GM19035 (cell line): ENCODE measurements around the gene FAM117A.

ENCODE experiments used
- ATAC-seq: cut with Tn5 transposase; IDR thresholded peaks from one replicate; pipeline ENCODE4 v1.9.1; 2021; ENCODE audit not compliant: unreplicated experiment

FAM117A gene, protein sequence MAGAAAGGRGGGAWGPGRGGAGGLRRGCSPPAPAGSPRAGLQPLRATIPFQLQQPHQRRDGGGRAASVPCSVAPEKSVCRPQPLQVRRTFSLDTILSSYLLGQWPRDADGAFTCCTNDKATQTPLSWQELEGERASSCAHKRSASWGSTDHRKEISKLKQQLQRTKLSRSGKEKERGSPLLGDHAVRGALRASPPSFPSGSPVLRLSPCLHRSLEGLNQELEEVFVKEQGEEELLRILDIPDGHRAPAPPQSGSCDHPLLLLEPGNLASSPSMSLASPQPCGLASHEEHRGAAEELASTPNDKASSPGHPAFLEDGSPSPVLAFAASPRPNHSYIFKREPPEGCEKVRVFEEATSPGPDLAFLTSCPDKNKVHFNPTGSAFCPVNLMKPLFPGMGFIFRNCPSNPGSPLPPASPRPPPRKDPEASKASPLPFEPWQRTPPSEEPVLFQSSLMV

GRCh38 chr17:49763735-49764558, at the start of gene FAM117A:
Gene FAM117A, minus strand, starts transcription at chr17:49764131. Its CDS starts 44 bp downstream, at chr17:49764087.
- ATAC-seq, result peak; percentile 93

- no peak for ATAC-seq
These were observed 45.1 kb upstream of the FAM117A start for GRCh38 chr17:49809056-49809455.

DNA sequence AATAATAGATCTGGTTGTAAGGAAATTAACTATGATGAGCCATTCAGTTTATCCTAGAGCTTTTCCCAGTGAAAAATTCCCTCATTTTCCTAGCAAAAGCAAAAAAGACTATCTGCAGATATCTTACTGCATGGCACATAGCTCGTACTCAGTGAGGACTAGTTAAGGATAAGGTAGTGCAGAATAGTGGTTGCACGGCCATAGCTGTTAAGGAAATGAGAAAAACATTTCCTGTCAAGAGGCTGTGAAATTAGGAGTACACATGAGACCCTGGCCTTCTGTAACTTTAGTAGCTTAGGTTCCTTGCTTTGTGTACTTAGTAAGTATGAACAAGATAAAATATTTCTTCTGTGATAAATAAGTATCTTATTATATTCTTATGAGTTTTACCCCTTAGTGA, 34.8 kb upstream of the FAM117A start:
- no peak for ATAC-seq

DNA sequence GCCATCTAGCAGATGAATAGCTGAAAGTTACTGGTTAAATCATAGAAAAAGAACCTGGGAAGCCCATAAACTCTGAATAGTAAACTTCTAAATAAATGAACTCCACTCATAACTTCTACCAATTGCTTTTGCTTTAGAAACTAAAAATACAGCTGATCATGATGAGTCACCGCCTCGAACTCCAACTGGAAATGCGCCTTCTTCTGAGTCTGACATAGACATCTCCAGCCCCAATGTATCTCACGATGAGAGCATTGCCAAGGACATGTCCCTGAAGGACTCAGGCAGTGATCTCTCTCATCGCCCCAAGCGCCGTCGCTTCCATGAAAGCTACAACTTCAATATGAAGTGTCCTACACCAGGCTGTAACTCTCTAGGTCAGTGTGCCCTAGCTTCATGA, 34.3 kb upstream of the FAM117A start:
- ATAC-seq, result no peak

- ATAC-seq, result no peak
These were observed 31.4 kb upstream of the FAM117A start for GRCh38 chr17:49795372-49795771.

DNA sequence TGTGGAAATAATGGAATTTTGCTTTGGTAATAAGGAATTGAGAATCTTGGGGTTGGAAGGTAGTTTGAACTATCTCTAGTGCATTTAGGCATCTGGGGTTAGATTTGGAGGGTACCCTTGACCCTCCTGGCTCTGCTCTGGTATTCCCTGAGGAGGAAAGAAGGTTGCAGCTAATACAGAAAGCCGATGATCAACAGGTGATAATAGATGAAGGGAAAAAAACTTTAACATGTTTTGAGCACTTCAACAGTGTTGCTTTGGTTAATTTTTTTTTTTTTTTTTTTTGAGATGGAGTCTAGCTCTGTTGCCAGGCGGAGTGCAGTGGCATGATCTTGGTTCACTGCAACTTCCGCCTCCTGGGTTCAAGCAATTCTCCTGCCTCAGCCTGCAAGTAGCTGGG, 29.4 kb upstream of the FAM117A start:
- ATAC-seq, result no peak

DNA sequence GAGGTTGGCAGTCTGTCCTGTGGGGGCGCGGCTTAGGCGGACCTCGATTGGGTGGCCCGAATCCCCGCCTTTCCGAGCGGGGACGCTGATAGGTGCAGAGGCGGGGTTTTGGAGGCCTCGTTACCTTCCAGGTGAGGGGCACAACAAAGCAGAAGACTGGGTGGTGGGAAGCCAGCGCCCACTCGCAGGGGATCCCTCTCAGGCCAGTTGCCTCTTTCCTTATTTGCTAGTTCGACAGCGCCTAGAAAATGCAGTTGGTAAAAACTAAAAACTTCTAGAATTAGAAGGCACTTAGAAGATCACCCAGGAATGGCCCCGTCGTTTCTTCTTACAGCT, 25.3 kb upstream of the FAM117A start:
- no peak for ATAC-seq

DNA sequence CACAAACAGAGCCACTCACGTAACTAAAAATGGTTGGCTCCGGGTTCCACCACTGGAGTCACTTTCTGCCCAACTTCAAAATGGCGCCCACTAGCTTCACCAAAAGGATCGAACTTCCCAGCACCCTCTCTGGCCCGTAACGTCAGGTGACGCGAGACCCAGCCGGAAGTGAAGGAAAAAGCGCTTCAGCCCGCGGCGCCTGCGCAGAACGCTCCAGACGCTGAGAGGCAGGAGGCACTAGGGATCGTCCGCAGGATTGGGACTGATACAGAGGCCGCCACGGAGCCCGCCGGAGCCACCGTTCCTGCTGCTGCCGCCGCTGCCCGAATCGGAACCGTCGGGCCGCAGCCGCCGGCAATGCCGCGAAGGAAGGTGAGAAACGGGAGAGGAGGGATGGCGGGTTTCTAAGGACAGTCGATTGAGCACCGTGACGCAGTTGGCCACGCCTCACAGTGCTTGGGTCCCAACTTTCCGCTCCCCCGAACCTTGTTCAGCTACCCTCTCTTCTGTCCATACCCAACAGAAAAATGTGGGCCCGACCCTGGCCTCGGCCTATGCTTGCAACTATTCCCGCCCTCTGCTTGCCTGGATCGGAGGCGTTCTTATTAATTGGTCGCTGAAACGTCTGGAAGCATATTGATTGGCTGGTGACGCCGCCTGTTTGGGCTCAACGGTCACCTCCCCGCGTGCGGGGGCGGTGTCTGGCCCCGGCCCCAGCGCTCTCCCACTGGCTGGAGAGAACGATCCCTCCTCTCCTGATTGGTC, 24.7 kb upstream of the FAM117A start, which contains the start of gene KAT7:
TSS of gene KAT7 (plus strand) at position 204 of the 765 bp plus-strand sequence. CDS start at position 358, 154 bp downstream.
- peak; percentile 82 for ATAC-seq

- ATAC-seq, result peak; percentile 3
These were observed 24.1 kb upstream of the FAM117A start for GRCh38 chr17:49787884-49788477.

DNA sequence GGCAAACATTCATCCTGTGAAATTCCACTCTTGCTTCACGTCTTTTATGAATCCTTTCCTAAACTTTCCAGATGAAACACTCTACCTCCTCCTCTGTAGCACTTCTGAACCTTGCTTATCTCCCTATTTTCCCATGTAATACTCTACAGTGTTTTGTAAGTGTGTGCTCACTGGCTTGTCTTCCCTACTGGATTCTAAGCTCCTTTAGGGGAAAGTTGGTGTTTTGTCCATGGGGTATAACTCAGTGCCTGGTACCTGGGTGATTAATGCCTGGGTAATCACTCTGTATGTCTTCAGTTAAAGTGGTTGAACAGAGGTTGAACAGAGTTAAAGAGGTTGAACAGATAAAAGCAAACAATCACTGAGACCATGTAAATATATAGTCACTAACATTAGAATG, 20.7 kb upstream of the FAM117A start:
- no peak for ATAC-seq

DNA sequence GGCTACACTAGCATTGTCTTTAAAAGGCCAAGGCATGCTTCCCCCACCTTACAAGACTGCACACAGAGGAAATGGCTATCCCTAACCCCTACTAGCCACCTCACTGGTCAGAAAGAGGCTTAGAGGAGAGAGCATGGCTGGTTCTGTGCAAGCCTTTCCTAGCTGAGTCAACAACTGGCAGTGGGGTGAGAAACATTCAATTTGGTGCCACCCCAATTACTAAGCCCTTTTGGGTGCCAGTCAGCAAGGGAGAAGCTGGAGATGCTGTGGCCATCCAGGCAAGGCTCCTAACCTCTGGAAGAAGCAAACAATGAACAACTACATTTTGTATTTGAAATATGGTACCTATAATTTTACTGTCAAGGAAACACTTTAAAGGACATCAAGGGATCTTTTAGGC, 19.9 kb upstream of the FAM117A start:
- no peak for ATAC-seq

DNA sequence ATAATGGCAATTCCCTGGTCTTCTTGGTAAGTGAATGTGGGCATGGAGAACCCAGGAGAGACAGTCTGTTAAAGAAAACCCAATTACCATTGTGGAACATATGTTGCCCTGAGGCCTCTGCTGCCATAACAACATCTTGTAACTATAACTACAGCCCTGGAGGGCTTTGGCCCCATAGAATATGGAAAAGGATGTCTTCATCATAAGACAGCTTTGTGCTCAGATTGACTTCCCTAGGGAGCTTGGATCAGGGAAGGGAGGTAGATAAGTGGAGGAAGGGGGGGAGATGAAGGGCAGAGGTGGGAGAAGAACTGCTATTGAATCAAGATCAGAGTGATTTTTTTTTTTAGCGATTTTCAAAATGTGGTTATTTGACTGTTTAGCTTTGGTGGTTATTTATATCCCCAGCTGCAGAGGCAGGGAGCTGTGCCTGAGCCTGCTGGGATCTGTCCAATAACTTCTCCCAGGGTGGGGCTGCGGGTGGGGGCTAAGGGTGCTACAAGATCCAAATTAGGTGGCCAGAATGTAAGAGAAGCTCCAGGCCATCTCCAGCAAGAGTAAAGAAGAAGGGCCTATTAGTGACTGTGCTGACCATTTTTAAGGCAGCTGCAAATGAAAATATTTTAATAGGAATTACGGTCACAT, 19.3 kb upstream of the FAM117A start:
- no peak for ATAC-seq

DNA sequence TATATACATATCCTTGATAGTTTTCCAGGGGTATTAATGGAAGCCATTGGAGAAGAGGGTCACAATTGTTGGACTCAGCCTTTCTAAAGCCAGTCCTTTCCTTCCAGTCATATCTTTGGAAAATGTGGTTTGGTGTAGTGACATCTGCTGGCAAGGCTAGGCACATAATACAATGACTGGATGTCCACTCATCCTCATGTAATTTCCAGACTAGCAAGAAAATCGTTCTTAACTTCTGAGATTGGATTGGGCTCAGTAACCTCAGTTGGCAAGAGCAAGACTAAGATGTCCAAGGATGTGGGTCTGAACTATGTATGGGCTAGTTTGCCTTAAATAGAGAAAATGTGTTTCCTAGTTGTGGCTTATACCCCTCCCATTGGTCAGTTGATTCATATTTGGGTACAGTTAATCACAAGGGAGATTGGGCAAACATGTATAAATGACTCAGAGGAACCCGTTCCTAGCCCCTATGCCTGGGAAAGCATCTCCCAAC, 15.9 kb upstream of the FAM117A start:
- no peak for ATAC-seq

- no peak for ATAC-seq
These were observed 15.3 kb upstream of the FAM117A start for GRCh38 chr17:49779156-49779738.

DNA sequence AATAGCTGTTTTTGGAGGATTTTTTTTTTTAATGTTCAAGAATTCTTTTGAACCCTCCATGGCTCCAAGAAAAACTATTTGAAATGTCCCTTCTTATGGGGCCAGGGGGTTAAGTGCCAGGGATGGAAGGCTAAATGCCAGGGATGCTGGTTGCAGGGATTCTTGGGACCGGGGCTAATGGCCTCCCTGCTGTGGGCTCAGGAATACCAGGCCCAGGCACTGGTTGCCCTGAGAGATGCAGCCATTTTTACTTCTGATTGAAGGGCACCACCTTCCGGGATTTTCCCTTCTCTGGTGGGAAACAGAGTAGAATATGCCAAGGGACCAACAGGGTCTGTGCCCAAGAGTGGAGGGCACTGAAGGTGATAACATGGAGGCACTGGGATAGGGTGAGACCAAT, 13.6 kb upstream of the FAM117A start:
- ATAC-seq, result no peak

GRCh38 chr17:49776551-49777300, 12.8 kb upstream of the FAM117A start:
- ATAC-seq, result no peak

DNA sequence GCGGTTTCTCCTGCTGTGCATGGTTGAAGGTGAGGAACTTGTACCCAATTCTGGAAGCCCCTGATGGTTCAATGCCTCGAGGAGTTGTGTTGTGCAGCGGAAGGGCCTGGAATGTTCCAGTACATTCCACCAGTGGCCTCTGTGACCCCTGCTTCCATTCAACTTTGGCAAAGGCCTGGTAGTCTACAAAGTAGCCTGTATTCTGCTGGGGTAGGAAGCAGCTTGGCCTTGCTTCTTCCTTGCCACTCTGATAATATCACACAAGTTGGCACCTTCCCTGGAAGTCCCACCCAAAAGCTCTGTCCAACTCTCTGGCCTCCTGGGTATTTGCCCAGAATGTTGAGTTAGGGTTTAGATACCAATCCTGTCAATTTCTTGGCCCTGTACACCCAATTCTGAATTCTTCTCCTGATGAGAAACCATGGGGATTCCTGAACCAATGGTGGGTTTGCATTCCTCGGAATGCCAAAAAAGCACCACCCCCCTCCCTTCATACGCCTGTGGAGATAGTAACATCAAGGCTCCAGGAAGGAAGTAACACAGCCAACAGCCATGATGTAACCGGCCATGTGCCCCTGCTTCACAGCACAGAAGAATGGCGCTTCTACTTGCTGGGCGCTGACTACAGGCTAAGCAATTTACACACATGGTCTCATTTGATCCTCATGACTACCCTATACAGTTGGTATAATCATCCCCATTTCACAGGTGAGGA, 11.8 kb upstream of the FAM117A start:
- no peak for ATAC-seq

GRCh38 chr17:49766918-49767530, 3.1 kb upstream of the FAM117A start:
- ATAC-seq, result no peak
